Loucy (cell line): Measurements from ENCODE around the gene ASB8.

Source experiments
- EZH2phosphoT487 ChIP-seq: fragments of 200-600 bp; IDR thresholded peaks from 2 replicates; pipeline ENCODE4 v1.6.1; 2018; ENCODE audit warnings: antibody characterized with exemption, mild to moderate bottlenecking, moderate library complexity, borderline replicate concordance
- TF ChIP-seq, protein P1 (sequence below): fragments of 200-600 bp; sonication (generic); conservative IDR thresholded peaks from 2 replicates; pipeline ENCODE4 v1.5.1; 2014; ENCODE audit warnings: mild to moderate bottlenecking, antibody characterized with exemption, low read length

DNA sequence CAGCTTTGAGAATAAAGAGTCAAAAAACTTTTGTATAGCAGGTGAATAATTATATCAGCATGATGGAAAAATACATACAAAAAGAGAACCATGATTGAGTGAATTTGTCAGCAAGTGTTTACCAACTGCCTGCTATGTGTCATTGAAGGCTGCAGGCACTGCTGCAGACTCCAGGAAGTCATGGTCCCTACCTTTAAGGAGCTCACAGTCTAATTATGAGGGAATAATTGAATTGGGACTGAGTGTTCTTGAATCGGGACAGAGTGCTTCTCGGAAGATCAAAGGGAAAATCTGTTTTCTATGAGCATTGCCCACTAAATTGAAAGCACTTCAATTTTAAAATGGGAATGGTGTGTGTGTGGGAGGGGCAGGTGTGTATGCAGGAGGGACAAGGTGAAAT is 36.3 kb upstream of the ASB8 start:
- TF ChIP-seq, protein P1, sequence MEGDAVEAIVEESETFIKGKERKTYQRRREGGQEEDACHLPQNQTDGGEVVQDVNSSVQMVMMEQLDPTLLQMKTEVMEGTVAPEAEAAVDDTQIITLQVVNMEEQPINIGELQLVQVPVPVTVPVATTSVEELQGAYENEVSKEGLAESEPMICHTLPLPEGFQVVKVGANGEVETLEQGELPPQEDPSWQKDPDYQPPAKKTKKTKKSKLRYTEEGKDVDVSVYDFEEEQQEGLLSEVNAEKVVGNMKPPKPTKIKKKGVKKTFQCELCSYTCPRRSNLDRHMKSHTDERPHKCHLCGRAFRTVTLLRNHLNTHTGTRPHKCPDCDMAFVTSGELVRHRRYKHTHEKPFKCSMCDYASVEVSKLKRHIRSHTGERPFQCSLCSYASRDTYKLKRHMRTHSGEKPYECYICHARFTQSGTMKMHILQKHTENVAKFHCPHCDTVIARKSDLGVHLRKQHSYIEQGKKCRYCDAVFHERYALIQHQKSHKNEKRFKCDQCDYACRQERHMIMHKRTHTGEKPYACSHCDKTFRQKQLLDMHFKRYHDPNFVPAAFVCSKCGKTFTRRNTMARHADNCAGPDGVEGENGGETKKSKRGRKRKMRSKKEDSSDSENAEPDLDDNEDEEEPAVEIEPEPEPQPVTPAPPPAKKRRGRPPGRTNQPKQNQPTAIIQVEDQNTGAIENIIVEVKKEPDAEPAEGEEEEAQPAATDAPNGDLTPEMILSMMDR, result no peak
- no peak for TF ChIP-seq EZH2phosphoT487
